Chondrocyte (in vitro differentiated cells): ENCODE results near the gene DENND1A. TPM values are rescaled to one million over a fixed set of nuclear protein-coding genes. Genes with fewer than 3 reads are reported as not detected.

ENCODE experiments used
- DNase-seq: peaks from one replicate; pipeline ENCODE4 v3.0.0; 2021; ENCODE audit warnings: mixed read lengths, low spot score
- H3K27ac Mint-ChIP-seq: one replicate; pipeline ENCODE4 v1.8.0; 2021; ENCODE audit warnings: mild to moderate bottlenecking, moderate library complexity, mixed read lengths; ENCODE audit not compliant: unreplicated experiment
- H3K27me3 Mint-ChIP-seq: 2 replicates; pipeline ENCODE4 v1.8.0; 2021; ENCODE audit warnings: low read depth, mixed read lengths
- H3K36me3 Mint-ChIP-seq: 2 replicates; pipeline ENCODE4 v1.8.0; 2021; ENCODE audit warnings: low read depth, mixed read lengths
- H3K4me1 Mint-ChIP-seq: 2 replicates; pipeline ENCODE4 v1.8.0; 2021; ENCODE audit warnings: low read depth, mild to moderate bottlenecking, mixed read lengths
- H3K4me3 Mint-ChIP-seq: one replicate; pipeline ENCODE4 v1.8.0; 2021; ENCODE audit warnings: mild to moderate bottlenecking, moderate library complexity, mixed read lengths; ENCODE audit not compliant: unreplicated experiment
- H3K9me3 Mint-ChIP-seq: 2 replicates; pipeline ENCODE4 v1.8.0; 2021; ENCODE audit warnings: low read depth, mixed read lengths
- CTCF ChIP-seq: fragments of 200-600 bp; sonication (generic); IDR thresholded peaks from 2 replicates; pipeline ENCODE4 v1.5.0; 2021; ENCODE audit warnings: antibody characterized with exemption, mild to moderate bottlenecking, moderate library complexity
- total RNA-seq: library from RNA; stranded (reverse); gene quantifications from 3 replicates; pipeline ENCODE4 v1.2.1, GENCODE V29; 2021

The DENND1A gene
- total RNA-seq, 1 donor from 2014 or later, result 15.3 TPM

DNA sequence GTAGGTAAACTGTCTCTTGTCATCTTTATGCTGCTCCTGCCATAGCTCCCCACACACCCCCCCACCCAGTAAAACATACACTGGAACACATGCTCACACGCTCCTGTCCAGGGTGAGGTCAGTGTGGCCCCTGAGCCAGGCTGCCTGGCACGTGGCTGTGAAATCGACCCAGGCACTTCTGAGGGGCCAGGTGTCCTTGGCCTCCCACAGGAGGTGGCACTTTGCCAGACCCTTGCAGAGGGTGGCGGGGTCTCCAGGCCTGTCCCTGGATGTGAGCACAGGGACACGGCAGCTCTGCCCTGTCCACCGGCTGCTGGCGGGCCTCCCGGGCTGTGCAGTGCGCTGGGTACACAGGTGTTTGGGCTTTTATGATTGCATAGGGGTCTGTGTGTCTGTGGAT is 583.9 kb downstream of the DENND1A start:
- H3K27me3 Mint-ChIP-seq, result no peaks in the 10 kb centered on the region
- H3K9me3 Mint-ChIP-seq, result no peaks in the 10 kb centered on the region
- no peak overlapping the region for H3K4me3 Mint-ChIP-seq
- peaks cover 12% of the 10 kb centered on the region for H3K4me1 Mint-ChIP-seq
- H3K36me3 Mint-ChIP-seq, result no peaks in the 10 kb centered on the region
- no peak for TF ChIP-seq CTCF
- H3K27ac Mint-ChIP-seq, result no peak overlapping the region
- DNase-seq, result no peak

- TF ChIP-seq CTCF, result no peak
These were observed 584.4 kb downstream of the DENND1A start for GRCh38 chr9:123345567-123345955.

GRCh38 chr9:123344192-123344949 is 585.6 kb downstream of the DENND1A start:
- no peaks in the 10 kb centered on the region for H3K27me3 Mint-ChIP-seq
- H3K36me3 Mint-ChIP-seq, result no peaks in the 10 kb centered on the region

More at GRCh38 chr9:123345567-123345955, 584.4 kb downstream of the DENND1A start:
- Mint-ChIP-seq H3K9me3 (no peaks in the 10 kb centered on the region), H3K4me3 (no peak overlapping the region), H3K4me1 (peaks cover 15% of the 10 kb centered on the region), H3K36me3 (no peaks in the 10 kb centered on the region), H3K27me3 (no peaks in the 10 kb centered on the region), H3K27ac (no peak overlapping the region)
- DNase-seq, result no peak

DNA sequence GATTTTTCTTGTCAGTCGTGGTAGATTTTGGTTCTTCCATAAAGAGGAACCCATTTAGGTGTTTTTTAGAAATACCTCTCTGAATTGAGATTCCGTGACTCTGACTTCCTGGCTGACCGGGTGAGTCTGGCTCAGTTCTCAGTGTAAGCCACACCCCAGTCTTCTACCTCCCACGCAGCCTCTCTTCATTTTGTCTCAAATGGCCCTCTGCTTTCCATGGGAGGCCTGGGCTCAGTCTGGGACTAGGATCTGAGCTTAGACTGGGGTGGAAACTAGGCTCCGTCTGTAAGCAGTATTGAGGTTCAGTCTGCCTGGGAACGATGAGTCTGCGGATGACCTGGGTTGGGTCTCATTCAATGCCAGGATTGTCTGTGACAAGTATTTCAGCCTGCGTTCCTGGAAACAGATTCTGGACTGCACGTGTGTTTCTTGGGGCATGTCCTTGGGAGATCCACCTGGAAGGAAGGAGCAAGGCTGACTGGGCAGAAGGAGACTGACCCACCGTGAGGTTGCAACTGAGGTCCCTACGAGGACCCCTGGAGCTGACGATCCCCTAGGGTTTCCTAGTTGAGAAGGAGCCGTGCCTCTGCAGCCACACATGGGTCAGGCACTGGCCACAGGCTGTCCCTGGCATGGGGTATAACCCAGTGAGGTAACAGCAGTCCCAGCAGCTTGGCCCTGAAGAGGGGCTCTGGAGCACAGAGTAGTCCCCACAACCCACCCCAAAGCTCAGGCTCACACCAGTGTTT is 586.3 kb downstream of the DENND1A start:
- Mint-ChIP-seq H3K4me1 (peaks cover 24% of the 10 kb centered on the region), H3K36me3 (no peaks in the 10 kb centered on the region), H3K4me3 (no peak overlapping the region), H3K27ac (no peak overlapping the region), H3K9me3 (no peaks in the 10 kb centered on the region), H3K27me3 (no peaks in the 10 kb centered on the region)
- TF ChIP-seq CTCF, result no peak
- DNase-seq, result no peak

More at GRCh38 chr9:123344192-123344949, 585.6 kb downstream of the DENND1A start:
- H3K9me3 Mint-ChIP-seq, result no peaks in the 10 kb centered on the region
- peaks cover 20% of the 10 kb centered on the region for H3K4me1 Mint-ChIP-seq
- no peak overlapping the region for H3K27ac Mint-ChIP-seq
- TF ChIP-seq CTCF, result no peak
- H3K4me3 Mint-ChIP-seq, result no peak overlapping the region
- no peak for DNase-seq

DNA sequence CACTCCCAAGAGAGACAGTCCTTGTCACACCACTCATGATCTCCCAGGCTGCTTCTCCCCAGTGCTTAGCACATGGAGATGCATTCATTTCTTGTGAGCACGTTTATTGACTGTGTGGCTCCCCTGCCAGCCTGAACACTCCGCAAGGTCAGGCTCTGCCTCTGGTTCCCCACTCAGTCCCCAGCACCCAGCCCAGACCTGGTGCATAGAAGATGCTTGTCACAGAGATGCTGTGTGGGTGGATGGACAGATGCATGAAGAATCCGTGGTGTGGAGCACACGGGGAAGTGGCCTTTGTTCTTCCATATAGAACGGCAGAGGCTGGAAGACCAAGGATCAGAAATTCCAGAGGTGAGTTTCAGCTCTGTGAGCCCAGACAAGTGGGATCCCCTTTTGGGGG is 587.7 kb downstream of the DENND1A start:
- no peak for DNase-seq
- no peak overlapping the region for H3K27ac Mint-ChIP-seq
- H3K4me1 Mint-ChIP-seq, result peaks cover 24% of the 10 kb centered on the region

More for the DNA sequence above, 587.7 kb downstream of the DENND1A start:
- no peak for TF ChIP-seq CTCF
- H3K27me3 Mint-ChIP-seq, result no peaks in the 10 kb centered on the region
- H3K4me3 Mint-ChIP-seq, result no peak overlapping the region
- H3K9me3 Mint-ChIP-seq, result no peaks in the 10 kb centered on the region
- H3K36me3 Mint-ChIP-seq, result no peaks in the 10 kb centered on the region
